ENCODE results near the gene CELF2. TPM values are rescaled to one million over a fixed set of nuclear protein-coding genes. Genes with fewer than 3 reads are reported as not detected.

CELF2 gene
- total RNA-seq, 1 experiment from 2014 or later, result 28.7 TPM

DNA sequence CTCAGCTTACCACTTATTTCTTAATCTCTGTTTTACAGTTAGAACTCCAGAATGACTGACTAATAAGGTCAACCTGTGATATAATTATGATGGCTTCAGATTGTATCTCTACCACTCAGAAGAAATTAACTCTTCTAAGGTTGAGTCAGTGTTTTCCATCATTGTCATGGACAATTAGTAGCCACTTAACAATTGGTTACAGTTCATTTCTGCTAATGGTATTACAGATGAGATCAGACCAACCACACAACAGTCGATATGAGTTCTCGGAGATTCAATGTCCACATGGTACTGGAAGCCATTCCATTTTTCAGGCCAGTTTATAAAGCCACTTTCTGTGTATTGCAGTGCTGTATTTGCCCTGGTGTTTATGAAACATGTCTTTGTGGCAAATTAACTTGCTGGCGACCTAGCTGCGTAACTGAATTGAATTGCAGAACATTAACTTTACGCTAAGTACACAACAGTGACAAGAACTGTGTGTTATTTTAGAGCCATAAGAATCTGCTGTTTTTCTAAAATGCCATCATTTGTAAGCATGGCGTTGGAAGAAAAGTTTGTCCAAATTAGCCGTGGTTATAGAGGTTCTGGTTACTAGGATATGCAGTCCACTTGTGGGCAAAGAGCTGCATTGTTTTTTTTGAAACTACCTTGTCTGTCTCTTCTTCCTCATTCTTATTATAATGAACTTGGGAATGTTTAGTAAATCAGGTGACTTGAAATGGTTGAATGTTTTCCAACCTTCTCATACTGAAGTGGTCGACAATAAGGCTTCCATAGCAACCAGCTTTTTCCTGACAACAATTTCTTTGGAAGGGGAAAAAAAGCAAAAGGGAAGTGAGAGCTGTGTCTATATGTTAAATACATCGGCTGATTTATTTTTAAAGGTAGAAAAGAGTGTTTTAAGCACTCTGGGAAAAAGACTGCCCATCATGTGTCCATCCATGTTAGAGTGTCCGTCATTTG lies 76.4 kb downstream of the CELF2 start:
- Histone ChIP-seq H3K14ac (ENCODE audit: insufficient read depth, low read length) (no peak overlapping the region), H3K4me1 (ENCODE audit: insufficient read depth, low read length) (peaks cover 10% of the 10 kb centered on the region; the same call in 1 of the 2 replicates), H2AK5ac (ENCODE audit: insufficient read length, low read length) (no peak overlapping the region), H2BK120ac (ENCODE audit: low read depth, low read length, poor library complexity, severe bottlenecking) (no peak overlapping the region), H4K8ac (replicated peaks; ENCODE audit: insufficient read length, low read depth, low read length) (no peak overlapping the region), H3K27me3 (ENCODE audit: insufficient read depth, low read length) (no peaks in the 10 kb centered on the region), H4K20me1 (ENCODE audit: control insufficient read depth, insufficient read depth, insufficient read length) (no peaks in the 10 kb centered on the region), H3K79me1 (ENCODE audit: insufficient read depth, low read depth, low read length, poor library complexity, severe bottlenecking) (no peaks in the 10 kb centered on the region), H3K9ac (ENCODE audit: extremely low read depth, insufficient read length, low read length) (no peak overlapping the region), H2AFZ (ENCODE audit: low read length) (no peak overlapping the region), H3K4ac (ENCODE audit: low read depth, low read length) (no peak overlapping the region), H2BK20ac (ENCODE audit: low read depth, low read length, poor library complexity, severe bottlenecking) (no peak overlapping the region), H3K23ac (ENCODE audit: insufficient read length, low read depth, low read length) (no peak overlapping the region), H3K27ac (ENCODE audit: insufficient read length, low read depth, low read length) (no peak overlapping the region), H3K9me3 (ENCODE audit: control insufficient read depth, low read depth, low read length) (no peaks in the 10 kb centered on the region), H3K56ac (ENCODE audit: insufficient read length, low read depth, low read length) (no peak overlapping the region), H4K91ac (ENCODE audit: insufficient read length, low read depth, low read length) (no peak overlapping the region), H2BK15ac (ENCODE audit: low read depth, low read length) (no peak overlapping the region), H3K23me2 (ENCODE audit: insufficient read length, low read depth, low read length, poor library complexity, severe bottlenecking) (no peaks in the 10 kb centered on the region), H2BK12ac (ENCODE audit: insufficient read length, low read depth, low read length) (no peak overlapping the region), H2BK5ac (ENCODE audit: insufficient read length, low read length) (no peak overlapping the region), H3T11ph (ENCODE audit: low read length) (no peak overlapping the region), H3K4me2 (ENCODE audit: insufficient read depth, insufficient read length, low read length) (no peak overlapping the region), H3K18ac (ENCODE audit: insufficient read length, low read depth, low read length) (no peak overlapping the region), H3K79me2 (ENCODE audit: insufficient read depth, low read length) (no peaks in the 10 kb centered on the region; the same call in 1 of the 2 replicates), H4K5ac (ENCODE audit: insufficient read length, low read depth, low read length) (no peak overlapping the region)
- TF ChIP-seq CTCF (conservative IDR thresholded peaks at IDR 0.05), result no peak
- Mint-ChIP-seq H3K9me3 (no peaks in the 10 kb centered on the region), H3K27me3 (ENCODE audit: low read depth) (no peaks in the 10 kb centered on the region), H3K36me3 (ENCODE audit: insufficient read depth in 1 of 3, low read depth in 3 of 3) (no peaks in the 10 kb centered on the region; a peak in 1 of 7 replicates), H3K4me1 (peaks cover 40 to 47% of the 10 kb centered on the region in 2 experiments), H3K4me3 (no peak overlapping the region), H3K27ac (peak overlapping the region in 1 of 3 experiments; percentile 61; a peak in 2 of 7 replicates)
- WGBS (ENCODE audit: extremely low coverage, insufficient read length, low lambda C conversion rate), result no CpG with 5 or more reads among the region's 10 CpGs
- no peak for DNase-seq
